ENCODE data around the gene TUBGCP2.

DNA sequence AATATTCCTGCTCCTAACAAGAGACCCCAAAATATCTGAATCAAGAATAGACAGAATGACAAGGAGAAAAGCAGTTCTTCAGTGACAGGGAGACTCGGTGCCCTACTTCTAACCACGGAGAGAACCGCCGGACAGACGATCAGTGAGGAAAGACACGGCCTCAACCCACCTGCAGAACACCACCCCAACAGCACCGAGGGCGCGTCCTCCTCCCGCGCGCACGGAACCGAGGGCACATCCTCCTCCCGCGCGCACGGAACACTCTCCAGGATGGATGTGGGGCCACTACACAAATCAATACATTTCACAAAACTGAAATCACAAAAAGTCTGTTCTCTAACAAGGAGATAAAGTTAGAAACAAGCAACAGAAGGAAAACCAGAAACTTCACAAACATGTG lies 22.3 kb downstream of the TUBGCP2 start:
- TF ChIP-seq, protein P1, sequence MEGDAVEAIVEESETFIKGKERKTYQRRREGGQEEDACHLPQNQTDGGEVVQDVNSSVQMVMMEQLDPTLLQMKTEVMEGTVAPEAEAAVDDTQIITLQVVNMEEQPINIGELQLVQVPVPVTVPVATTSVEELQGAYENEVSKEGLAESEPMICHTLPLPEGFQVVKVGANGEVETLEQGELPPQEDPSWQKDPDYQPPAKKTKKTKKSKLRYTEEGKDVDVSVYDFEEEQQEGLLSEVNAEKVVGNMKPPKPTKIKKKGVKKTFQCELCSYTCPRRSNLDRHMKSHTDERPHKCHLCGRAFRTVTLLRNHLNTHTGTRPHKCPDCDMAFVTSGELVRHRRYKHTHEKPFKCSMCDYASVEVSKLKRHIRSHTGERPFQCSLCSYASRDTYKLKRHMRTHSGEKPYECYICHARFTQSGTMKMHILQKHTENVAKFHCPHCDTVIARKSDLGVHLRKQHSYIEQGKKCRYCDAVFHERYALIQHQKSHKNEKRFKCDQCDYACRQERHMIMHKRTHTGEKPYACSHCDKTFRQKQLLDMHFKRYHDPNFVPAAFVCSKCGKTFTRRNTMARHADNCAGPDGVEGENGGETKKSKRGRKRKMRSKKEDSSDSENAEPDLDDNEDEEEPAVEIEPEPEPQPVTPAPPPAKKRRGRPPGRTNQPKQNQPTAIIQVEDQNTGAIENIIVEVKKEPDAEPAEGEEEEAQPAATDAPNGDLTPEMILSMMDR (optimal IDR thresholded peaks at IDR 0.05 in 1 of 3, IDR thresholded peaks at IDR 0.05 in 1 of 3, conservative IDR thresholded peaks at IDR 0.05 in 1 of 3; ENCODE audit: extremely low read depth in 1 of 3, insufficient read depth in 2 of 3, low read length in 3 of 3) = no peak
- TF ChIP-seq EZH2 (IDR thresholded peaks at IDR 0.05; ENCODE audit: low read length) = no peak

Data from keratinocyte (primary cell).